ENCODE results near the gene PHACTR1.

PHACTR1 gene

DNA sequence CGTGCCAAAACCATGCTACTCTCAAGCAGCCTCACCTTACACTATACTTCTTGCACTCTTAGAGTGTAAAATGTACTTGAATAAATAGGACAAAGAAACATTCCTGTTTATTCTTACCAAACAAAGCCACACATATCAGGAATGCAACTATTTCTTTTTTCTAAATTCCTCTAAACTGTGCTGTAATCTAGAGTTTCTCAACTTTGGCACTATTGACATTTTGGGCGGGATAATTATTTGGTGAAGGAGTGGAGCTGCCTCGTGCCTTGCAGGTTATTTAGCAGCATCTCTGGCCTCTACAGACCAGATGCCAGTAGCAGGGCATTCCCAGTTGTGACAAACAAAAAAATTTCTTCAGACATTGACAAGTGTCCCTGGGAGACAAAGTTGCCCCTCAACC is 86.9 kb downstream of the PHACTR1 start:
- no peak for DNase-seq (ENCODE audit: low read depth in 3 of 3)

DNA sequence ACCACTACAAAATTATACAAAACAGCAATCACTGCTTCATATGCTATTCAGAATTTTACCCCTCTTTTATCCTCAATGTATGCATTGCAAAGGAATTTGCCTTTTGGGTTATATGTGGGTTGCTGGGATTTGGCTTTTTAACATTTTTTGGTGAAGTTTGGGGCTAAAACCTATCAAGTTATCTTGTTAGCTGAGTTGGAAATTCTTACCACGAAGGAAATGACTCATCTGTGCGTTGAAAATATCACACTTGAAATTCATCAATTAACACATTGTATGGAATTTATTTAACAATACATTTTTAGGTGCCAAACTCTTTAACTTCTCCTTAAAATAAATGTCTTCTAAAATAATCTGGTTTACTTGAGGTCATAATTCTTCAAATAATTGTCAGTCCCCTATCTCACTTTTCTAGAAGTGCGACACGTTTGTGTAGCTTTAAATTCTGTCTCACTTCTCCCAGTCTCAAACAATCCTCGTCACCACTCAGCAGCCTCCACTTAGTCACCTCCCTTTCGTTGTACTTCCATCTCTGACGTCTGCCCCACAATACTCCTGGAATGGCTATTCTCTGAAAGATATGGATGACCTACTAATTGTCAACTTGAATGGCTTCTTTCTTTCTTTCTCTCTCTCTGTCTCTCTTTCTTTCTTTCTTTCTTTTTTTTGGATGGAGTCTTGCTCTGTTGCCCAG is 88.5 kb downstream of the PHACTR1 start:
- DNase-seq (ENCODE audit: low read depth in 3 of 3), result no peak

DNA sequence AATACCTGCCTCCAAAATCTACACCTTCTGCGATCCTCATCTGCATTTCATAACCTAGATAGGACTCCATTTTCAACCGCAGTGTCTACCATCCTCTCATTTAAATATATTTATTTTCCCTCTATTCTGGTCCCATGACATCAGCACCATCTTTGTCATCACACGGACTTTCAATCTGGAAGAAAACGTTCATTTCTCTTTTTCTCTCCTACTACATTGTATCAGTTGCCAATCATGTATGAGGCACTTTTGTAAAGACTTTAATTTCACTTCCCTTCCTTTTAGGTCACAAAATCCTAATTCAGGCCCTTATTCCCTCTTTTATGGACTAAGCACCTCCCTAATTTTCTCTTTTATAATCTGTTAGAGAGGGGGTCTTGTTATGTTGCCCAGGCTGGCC is 89.6 kb downstream of the PHACTR1 start:
- no peak for DNase-seq (ENCODE audit: low read depth in 3 of 3)

DNA sequence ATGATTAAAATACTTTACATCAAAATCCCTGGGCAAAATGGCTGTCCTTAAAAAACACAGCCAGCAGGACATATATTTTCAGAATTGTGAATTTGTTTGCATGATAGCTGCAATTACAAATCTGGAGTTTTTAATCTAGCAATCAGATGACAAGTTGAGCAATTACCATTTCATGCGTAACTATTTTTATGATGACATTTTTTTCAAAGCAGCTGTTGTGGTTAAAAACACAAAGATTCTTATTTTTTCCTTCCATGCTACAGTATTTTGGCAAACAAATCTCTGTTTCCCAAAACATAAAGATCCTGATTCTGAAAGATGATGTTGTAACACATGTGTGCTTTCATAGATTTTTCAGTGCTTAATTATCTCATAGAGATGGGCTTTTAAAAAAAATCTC is 90.2 kb downstream of the PHACTR1 start:
- no peak for DNase-seq (ENCODE audit: low read depth in 3 of 3)

DNA sequence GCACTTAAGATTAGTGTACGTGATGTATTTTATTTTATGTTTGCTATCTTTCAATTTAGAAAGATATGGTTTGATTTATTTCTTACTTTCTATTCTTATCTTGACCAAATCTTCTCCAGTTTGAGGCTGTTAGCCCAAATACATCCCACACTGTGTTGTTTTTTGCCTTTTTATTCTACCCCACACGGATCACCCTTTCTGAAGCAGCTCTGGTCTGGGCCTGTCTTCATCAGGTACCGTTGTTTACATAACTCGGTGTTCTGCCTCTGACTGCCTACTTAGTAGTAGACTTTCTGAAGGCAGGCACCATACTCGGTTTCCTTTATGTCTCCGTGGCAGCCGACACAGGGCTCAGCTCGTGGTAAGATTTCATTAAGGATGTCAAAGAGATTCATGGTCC is 95.0 kb downstream of the PHACTR1 start:
- DNase-seq (ENCODE audit: low read depth in 3 of 3), result no peak

DNA sequence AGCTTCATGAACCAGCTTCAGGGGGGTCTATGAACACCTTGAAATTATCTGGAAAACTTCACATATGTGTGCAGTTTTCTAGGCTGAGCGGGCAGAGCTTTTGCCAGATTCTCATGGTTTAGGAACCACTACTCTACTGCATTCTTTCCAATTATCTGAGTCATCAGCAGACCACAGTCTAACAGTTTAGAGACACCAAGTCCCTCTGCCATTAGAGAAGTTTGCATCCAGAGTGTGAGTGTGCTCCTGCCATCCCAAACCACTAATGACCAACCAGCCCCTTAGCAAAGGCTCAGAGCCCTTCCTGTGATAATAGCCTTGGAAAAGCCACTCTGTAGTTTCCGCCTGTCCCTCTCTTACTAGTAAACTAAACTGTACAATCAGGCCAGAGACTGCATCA is 96.8 kb downstream of the PHACTR1 start:
- no peak for DNase-seq (ENCODE audit: low read depth in 3 of 3)

DNA sequence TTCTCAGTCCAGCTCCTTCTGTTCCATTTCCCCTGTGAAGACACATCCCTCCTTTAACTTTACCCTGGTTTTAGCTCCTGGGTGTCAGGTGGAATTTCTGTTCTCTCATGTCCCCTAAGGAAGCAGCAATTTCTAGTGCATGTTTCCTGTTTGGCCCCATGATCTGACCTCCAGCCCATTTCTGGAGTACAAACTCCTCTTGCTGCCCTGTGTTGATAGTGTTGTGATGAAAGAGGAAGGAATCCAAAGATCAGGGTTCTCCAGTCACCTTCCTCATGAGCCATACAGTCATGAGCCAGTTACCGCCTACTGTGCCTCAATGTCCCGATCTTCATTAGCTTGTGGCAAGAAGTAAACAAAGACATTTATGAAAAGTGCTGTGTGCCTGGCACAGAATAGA is 97.4 kb downstream of the PHACTR1 start:
- DNase-seq (ENCODE audit: low read depth in 3 of 3), result no peak

DNA sequence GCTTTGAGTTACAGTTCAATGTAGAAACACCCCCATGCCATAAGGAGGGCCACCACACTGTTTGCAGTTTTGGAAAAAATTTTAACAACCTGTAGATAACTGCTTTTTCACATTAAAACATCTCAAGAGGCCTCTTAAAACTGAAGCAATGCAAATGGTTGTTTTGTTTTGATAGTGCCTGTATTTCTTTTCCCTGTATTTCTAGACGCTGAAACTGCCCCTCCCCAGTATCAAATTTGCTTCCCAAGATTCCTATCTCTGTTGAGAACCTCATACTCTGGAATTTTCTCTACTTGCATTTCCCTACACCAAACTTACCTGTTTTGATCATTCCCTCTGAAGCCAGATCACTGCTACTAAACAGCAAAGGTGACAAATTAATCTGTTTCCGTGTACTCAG is 98.5 kb downstream of the PHACTR1 start:
- no peak for DNase-seq (ENCODE audit: low read depth in 3 of 3)

DNA sequence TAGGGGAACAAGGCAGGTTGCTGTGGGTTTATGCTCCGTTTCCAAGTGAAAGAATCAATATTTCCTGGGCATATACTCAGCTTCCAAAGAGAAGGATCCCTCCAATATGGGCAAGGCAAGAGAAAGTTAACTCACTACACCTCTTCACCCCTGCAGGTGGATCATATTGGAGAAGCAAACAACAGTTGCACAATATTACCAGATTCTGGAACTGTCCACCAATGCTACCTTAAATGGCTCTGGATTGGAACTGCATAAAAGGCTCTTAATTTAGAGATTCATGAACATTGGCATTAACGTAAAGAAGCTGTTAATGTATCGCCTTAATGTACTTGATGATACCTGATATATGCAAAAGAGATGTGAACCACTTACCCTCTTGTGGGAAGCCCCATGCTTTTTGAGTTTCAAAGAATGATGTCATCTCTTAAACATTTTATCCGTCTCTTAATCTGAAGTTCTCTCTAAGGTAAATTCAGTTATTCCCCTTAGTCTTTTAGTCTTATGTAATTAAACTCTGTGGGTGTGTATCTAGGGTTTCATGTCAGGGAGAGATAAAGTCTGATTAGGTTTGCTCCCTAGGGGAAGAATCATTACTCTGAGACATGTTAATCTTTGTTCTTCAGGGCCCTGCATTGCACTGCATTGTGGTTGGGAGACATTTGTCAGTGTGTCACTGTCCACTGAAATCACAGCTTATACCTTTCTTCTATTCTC is 99.5 kb downstream of the PHACTR1 start:
- DNase-seq (ENCODE audit: low read depth in 3 of 3), result no peak

DNA sequence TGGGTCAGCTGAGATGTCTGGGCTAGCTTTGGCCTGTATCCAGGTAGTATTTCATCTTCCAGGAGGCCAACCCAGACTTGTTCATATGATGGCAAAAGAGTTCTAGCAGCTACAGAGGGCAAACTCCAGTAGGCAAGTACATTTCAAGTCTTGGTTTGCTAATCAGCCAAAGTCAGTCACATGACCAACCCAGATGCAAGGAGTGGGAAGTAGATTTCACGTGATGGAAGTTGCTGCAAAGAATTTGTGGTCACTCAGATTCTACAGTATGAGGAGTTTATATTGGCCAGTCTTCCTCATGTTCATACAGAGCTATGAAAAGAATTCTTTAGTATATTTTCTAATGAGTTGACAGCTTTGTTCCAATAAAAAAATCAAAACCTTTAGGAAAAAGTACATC is 101.8 kb downstream of the PHACTR1 start:
- no peak for DNase-seq (ENCODE audit: low read depth in 3 of 3)

DNA sequence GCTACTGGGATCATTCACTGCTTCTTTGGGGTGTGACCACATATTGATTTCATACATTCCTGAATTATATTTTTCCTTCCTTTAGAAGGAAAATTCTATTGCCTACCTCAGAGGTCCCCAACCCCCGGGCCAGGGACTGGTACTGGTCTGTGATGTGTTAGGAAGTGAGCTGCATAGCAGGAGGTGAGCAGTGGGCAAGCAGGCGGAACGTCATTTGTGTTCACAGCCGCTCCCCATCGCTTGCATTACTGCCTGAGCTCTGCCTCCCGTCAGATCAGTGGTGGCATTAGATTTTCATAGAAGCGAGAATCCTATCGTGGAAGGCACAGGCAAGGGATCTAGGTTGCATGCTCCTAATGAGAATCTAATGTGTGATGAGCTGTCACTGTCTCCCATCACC is 107.3 kb downstream of the PHACTR1 start:
- no peak for DNase-seq (ENCODE audit: low read depth in 3 of 3)

DNA sequence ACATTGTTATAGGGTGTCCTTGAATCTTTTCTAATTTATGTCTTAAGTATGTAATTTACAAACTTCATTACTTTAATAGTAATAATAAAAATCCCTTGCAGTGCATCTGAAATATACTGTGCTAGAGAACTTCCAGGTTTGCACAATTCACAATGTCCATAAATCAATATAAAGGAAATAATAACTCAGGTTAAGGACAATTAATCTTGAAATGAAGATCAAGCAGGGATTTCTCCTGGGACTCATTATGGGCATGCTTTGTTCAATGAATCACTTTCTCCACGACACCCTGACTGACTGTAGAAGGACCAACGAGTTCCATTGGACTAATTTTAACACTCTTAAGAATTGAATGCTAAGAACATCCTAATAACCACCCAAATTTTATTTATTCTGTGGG is 110.0 kb downstream of the PHACTR1 start:
- no peak for DNase-seq (ENCODE audit: low read depth in 3 of 3)

DNA sequence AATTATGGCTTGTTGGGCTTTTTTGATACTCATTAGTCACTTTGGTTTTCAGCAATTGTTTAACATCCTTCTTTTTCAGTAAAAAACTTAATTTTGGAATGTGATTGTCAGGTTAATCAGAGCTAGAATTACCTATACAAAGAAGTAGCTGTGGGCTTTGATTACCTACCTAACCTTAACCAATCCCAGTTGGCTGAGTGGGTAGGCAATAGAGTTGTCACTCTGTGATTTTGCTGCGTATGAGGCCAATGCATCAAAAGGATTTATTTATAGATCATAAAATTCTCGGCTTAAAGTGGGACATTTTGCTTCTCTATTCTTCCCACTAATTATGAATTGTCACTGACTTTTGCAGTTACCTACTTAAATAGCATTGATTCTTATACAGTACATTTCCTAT is 111.4 kb downstream of the PHACTR1 start:
- no peak for DNase-seq (ENCODE audit: low read depth in 3 of 3)

DNA sequence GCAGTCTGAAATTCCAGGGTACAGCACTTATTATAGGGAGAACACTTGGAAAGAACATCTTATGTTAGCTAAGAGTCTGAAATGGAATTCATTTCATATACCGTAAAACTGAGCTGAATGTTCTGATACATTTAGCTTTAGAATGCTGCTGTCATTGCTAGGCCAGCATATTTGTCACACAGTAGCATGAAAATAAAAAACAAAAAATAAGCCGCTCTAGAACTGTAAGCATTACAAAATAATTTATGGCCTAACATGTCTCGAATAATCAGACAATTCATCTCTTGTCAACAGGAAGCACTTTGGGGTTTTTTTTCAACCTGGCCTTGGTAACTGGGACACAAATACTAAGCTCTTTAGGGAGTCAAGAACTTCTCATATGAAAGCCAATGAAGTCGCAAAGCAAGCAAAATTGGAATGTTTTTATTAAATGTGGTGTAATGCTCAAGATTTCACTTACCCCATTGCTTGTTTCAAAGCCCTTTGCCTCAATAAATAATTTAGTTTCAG is 115.7 kb downstream of the PHACTR1 start:
- DNase-seq (ENCODE audit: low read depth in 3 of 3), result no peak

DNA sequence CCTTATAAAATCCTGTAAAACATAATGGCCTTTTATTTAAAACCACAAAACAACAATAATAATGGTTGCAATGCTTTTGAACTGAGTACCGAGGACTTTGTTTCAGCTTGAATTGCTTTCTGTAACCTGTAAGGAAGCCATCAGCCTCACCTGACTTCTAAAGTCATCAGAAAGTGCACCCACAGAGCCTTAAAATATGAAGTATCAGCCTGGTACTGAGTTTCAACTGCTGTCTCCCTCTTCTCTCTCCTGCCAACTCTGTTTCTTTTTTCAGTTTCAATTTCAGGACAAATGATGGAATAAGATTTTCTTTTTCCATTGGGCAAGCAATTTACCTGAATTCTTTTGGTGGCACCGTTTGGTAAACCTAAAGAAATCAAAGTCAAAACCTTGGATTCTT is 119.4 kb downstream of the PHACTR1 start:
- DNase-seq (ENCODE audit: low read depth in 3 of 3), result no peak

DNA sequence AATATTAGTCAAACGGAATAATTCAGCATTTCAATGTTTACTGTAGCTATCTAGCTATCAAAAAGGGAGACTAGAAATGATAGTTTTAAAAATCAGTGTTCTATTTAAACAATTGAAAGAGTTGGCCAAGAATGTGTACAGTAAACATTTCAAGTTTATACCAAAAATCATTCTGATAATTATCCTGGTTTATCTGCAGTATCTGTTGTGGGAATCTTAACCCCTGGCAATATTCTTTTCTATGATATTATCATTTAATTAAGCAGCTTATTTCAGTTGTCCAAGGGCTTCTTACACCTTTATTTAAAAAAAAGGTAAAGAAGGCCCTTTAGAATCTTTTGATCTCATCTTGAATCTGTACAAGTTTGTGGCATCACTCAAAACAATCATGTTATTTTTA is 125.1 kb downstream of the PHACTR1 start:
- DNase-seq (ENCODE audit: low read depth in 3 of 3), result no peak

DNA sequence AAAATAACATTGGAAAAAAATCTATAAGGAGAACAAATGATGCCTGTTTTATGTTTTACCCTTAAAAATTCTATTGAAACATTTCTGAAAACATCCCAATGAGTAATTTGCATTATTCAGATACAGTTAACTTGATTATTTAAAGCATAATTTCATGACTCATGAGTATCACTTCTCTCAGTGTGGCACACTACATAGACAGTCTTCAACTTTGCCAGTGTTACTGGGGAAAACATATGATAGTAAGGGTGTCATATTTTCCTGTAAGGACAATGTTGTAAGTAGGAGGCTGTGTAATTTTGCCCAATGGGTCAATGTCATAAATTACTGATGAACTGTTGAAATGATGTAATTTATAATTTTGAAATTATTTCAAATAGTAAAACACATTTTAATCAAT is 125.5 kb downstream of the PHACTR1 start:
- no peak for DNase-seq (ENCODE audit: low read depth in 3 of 3)

DNA sequence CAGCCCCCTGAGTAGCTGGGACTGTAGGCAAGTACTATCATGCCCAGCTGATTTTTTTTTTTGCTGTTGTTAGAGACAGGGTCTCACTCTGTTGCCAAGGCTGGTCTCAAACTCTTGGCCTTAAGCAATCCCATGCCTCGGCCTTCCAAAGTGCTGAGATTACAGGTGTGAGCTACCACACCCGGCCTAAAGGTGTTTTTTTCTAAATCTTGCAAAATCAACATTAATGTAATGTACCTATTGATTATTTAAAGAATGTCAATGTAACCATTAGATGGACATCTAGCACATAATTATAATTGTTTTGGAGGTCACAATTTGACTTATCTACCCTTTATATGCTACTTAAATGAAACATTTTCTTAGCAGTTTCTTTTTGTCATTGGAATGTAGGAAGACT is 126.1 kb downstream of the PHACTR1 start:
- DNase-seq (ENCODE audit: low read depth in 3 of 3), result no peak

DNA sequence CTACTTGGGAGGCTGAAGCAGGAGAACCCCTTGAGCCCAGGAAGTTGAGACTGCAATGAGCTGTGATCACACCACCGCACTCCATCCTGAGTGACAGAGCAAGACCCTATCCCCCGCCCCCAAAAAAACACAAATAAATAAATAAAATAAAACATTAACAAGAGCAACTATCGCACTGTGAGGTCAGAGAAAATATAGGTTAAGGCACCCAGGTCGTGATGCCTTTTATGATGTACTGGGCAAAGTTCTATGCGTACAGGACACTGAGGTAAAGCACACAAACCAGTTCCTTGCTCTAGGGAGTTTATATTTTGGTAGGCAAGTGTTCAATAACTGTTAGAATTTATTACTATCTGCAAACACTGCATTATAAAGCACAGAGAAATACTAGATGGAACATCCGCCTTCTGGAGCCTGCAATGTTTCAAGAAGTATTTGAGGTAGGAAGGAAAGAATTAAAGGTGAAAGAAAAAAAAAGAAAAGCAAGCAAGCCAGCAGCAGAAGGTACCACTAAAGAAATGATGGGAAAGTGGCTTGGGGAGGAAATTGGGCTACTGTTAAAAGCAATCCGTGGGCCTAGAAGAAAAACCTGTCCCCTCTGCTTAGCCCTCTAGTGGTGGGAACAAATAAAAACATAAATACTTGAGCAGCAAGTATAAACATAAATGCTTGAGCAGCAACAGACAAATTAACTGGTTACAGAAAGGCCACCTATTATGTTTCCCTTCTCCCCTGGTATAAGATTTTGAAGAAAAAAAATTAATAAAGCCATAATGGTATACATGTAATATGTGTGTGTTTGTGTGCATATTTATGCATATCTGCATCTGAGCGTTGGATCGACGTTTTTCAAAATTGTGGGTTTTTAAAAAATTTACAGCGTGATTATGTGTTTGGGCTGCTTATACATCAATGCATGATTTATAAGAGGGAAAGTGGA is 128.0 kb downstream of the PHACTR1 start:
- no peak for DNase-seq (ENCODE audit: low read depth in 3 of 3)

DNA sequence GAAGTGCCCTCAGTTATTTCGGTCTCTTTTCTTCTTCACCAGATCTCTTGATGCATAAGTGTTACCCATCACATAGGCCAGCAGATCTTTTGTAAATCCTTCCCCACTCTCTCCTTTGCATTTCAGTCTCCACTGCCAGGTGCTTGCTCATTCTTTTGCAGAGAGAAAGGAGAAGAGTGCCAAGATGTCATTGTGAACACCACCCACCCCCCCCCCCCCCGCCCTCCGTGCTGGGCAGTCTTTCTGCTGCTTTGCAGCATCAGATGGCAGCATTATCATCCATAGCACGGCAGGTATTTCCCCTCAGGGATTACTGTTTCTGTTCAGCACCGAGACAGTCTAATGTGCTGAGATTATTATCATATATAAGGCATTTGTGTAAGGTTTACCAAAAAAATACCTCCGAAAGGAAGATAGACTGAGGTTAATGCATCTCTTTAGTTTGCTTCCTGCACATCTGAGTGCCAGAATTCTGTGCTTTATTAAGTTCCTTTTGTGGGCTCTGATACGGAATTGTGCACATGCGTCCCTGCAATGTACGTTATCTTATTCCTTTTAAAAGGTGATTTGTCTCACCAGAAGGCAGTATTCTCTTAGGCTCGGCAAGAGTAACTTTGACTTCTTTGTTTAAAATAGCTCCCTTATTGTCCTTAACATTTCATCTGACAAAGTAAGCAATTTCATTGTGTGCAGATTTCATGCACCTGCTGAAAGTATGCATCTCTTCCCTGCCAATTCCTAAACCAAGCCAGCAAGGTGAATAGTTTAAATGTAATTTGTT is 128.8 kb downstream of the PHACTR1 start:
- no peak for DNase-seq (ENCODE audit: low read depth in 3 of 3)

DNA sequence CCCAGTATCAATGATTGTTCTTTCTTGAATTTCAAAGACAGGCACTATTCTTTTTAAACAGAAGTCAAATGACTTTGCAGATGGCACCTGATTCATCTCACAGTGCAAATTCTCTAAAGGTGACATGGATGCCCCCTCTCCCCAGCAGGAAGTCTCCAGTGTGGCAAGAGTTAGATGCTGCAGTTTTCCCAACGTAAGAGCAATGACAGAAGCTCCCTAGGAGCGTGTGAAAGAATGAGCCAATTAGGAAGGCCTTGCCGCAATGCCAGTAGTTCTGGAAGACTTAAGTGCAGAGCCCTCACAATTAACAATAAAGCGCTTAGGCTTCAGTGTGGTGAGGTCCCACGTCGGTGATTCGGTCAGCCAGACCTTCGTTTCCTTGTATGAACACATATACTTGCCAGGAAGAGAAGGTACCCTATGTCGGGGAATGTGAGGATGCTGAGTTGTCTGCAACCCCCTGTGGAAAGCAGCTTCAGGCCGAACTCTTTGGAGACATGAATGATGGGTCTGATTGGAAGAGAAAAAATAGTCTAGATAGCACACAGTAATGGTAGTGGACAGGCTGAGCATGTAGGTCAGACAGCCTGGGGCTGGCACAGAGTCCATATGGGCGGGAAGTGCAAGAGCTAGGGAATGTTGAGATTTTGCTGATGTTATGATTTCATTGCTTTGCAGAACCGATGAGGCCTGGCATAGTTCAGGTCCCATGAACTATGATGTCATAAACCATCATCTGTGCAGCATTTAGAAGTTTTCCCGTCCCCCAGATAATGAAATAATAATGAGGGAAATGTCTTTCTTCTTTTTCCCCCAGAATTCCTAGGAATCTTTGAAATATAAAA is 132.6 kb downstream of the PHACTR1 start:
- DNase-seq (ENCODE audit: low read depth in 3 of 3), result no peak
